Stimulated activated CD8-positive, alpha-beta memory T cell treated with anti-CD3 and anti-CD28 coated beads, Interleukin-7, amount 100 ng/mL, for 24 hours (primary cell): ENCODE measurements around the gene PMVK.

ENCODE experiments used
- DNase-seq: peaks from one replicate; pipeline ENCODE4 v3.0.0-alpha.2; 2020; ENCODE audit warnings: low read depth

Gene PMVK

DNA sequence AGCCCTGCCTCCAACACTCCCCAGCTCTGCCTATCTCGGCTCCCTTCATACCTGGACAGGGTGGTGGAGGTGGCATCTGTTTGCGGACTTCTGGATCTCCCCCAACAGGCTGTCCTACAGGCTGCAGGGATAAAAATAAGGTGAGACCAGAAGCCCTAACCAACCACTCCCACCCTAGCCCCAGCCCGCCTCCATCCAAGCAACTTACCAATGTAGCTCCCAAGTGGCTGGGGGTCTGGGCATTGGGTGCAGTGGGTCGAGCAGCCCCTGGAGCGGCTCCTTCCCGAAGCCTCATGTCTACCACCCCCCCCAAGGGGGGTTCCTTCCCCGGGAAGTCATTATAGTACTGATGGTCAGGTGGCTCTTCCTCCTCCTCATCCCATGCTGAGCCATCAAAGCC lies 29.6 kb upstream of the PMVK start:
- DNase-seq: no peak

- DNase-seq: no peak
Measured at GRCh38 chr1:154964359-154964758, 27.8 kb upstream of the PMVK start.

- DNase-seq: no peak
Measured at GRCh38 chr1:154963643-154964042, 27.1 kb upstream of the PMVK start.

DNA sequence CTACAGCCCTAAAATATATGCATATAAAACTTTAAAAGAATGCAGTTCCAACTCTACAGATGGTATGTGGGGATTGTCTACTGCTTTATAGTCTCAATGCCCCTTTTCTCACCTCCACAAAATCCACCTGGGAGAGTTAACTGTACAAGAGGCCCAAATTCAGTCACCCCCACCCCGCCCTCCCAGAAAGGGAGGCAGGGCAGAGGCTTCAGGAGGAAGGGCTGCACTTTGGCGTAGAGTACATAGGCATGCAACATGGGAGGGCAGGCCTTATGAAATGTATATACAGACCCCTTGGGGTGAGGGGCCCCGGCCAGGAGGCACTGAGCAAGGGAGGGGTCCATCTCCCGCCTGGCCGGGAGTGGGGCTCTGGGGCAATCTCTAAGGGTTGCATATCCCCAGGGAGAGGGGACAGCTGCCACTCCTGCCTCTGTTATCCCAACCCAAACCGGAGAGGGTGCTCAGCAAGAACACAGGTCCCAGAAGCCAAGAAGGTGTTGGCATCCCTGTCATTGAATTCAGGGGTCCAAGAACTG lies 26.3 kb upstream of the PMVK start:
- no peak for DNase-seq

GRCh38 chr1:154962156-154962749 lies 25.7 kb upstream of the PMVK start:
- DNase-seq: no peak

DNA sequence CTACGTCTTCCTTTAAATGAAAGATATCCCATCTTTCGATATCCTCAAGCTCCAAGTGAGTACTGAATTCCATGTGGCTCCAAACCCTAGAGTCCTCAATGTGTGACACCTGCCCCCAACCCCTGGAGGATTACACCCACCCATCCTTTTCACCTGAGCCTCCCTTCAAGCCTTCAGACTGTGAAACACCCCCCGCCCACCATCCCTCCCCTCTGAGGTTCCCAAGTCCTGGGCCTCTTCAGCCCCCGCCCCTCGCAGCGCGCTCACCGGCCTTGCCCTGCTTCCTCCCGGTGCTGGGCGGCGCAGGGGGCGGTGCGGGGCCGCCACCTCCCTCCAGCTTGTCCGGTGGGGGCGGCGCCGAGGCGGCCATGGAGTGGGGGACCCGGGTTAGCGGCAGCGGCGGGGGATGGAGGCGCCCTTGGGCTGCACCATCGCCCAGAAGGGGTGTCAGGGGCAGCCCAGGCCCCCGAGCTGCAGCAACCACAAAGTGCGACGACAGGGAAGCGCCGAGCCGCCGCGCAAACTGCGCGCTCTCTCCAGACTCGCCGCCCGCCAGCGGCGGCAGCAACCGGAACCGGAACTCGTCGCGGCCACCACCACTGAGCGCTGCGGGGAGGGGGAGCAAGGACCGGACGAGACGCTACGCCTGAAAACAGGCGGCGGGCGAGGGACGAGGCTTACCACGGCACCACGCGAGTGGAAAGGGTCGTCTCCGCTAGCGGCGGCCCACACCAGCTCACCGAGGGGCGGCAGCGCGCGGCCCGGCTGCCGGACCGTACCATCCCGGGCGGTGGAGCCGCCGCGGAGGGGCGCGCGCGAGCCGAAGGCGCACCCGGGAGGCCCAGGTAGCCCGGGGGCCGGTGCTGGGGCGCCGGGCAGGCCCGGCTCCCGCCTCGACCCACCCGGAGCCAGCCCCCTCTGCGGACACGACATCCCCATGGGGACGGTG lies 25.0 kb upstream of the PMVK start, which contains the start of gene PYGO2:
TSS of gene PYGO2 (minus strand) at position 576 of the 949 bp plus-strand sequence. CDS start at position 370, 206 bp downstream.
- DNase-seq: peak; percentile 64

DNA sequence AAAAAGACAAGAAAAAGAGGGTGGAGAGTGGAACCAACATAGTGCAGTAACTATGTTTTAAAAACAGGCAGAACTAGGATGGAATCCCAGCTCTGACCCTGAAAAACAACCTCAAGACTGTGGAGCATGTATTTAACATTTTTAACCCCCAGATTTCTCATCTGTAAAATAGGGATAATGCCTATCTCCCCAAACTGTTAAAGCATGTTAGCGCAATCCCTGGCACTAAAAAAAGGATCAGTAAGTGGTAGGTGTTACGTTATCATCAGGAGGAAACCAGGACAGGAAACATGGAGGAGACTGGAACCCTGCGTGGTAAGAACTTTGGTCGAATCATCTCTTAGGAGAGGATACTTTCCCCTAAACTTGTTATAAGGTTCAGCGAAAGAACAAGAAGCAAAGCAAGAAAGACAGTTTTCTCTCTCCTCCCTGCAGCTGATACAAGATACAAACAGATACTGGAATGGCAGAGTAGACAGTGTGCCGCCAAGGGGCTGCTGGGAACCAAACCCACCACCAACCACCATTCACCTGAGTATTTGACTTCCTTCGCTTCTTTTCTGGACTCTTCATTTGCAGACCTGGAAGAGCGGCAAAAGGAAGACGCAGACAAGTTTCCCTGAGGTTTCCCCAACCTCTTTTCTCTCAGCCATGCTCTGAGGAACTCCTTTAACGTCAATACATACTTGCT lies 24.1 kb upstream of the PMVK start:
- no peak for DNase-seq

- DNase-seq: no peak
Measured at GRCh38 chr1:154959426-154959780, 22.9 kb upstream of the PMVK start.

DNA sequence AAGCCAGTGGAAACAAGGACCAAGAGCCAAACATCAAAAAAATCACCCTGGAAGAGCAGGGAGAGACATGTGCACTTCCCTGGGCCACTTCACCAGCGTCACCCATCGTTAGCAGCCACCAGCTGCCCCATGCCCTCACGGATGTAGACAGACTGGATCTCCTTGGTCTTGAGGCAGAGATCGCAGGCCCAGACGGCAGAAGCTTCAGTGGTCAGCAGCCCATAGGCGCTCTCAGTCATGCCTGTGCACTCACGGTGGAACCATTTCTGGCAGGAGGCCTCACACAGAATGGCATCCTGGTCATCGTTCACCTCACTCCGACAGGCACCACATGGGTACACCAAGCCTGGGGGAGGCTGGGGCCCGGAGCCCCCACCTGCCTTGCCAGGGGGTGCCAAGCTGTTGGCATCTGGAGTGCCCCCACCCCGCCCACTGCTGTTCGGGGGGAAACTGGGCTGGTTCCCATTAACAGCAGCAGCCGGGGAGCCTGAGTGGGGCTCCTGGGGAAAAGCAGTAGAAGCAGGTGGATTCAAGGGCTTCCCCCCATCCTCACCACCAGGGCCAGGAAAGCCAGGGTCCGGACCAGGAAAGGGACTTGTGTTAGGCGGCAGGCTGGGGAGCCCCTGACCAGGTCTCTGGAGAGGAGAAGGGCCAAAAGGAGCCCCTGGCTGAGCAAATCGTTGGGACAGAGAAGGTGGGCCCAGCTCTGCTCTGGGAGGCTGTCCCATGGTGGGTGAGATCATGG lies 22.3 kb upstream of the PMVK start:
- DNase-seq: no peak

DNA sequence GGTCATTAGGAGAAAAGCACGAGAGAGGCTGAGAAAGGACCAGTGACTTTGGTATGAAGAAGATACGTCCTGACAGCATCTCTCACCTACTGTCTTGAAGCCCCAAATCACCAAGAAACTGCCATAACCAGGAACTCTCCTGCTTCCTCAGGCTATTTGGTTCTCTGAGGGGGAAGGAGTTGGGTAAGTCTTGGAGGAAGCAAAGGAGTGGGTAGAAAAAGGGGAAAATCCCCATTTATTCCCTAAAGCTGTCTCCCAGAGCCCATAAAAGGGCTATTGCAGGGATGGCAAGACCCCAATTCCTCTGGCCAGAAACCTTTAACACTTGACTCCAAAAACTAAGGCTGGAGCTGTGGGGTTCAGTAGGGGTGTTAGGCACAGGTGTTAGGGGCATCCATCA lies 21.5 kb upstream of the PMVK start:
- no peak for DNase-seq

DNA sequence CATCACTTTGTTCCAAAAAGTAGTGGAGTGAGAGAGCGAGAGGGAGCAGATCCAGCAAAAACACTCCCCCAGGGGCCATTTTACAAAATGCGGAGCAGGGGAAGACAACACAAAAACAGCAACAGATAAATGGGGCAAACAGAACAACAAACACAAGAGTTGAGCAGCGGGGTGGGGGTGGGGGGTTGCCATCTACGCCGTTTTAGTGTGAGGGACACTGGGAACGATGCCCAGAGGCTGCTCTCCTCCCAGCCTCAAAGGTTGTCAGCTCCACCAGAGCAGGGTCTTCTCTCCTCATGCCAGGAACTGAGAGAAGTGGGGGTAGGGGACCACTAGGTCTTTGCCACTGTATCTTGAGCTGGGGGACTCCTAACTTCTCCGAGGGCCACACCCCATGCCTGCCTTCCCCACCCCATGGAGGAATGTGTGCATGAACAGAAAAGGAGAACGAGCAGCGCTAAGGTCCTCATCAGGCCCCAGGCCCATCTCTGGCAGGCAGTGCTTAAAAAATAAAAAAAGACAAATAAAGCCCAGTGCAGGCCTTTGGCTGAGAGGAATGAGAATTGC lies 20.7 kb upstream of the PMVK start:
- no peak for DNase-seq

DNA sequence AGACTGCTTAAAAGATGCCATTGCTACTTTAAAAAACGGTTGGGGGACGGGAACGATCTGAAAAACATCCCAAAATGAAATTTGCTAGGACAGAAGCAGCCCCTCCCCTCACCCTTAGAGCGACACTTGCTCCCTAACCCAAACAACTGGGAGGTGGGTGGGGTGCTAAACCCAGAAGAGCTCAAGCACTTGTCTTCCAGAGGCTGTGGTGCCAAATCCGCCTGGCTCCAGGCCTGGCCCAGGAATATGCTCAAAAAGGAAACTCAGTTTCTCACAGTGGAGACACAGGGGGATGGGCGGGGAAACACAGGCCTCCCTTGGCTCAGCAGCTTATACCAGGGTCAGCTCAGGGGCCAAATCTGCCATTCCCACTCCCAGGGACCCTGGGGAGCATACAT lies 20.0 kb upstream of the PMVK start:
- no peak for DNase-seq

DNA sequence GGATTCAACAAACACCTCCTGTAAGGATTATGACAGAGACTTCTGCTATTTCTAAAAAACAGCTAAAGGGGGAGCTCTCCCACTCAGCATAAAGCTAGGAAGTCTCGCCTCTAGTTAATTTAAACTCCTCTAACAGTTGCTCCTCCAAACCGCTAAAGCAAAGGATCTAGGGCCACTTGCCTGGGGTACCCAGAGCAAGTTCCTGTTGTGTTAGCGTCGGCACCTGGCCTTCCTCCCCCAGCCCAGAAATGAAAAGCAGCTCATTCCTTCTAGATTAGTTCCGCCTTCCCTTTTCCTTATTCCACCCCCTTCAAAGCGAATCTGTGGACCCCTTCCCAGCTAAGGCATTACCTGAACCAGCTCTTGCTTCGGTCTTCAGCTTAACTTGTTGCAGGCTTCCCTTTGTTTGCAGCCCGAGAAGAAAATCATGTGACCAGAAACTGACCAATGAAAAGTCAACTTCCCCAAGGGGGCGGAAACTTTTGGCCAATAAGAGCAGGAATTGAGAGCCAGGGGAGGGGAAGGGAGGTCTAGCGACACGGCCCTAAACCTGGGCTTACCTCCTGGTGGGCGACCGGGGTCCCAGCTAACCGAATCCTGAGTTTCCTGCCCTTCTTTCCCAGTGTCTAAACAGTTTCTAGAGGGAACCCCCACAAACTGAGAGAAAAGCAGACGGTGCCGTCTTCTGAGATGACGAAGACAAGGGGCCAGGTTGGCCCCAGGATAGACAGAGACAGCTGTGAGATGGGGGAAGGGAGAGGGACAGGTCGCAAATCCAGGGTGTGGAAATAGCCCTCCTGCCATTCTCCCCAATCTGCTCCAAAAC lies 19.4 kb upstream of the PMVK start, which contains the start of gene PBXIP1:
TSS of gene PBXIP1 (minus strand) at position 382 of the 826 bp plus-strand sequence. CDS start 2,378 bp downstream, outside the sequence.
- DNase-seq: peak; percentile 54

DNA sequence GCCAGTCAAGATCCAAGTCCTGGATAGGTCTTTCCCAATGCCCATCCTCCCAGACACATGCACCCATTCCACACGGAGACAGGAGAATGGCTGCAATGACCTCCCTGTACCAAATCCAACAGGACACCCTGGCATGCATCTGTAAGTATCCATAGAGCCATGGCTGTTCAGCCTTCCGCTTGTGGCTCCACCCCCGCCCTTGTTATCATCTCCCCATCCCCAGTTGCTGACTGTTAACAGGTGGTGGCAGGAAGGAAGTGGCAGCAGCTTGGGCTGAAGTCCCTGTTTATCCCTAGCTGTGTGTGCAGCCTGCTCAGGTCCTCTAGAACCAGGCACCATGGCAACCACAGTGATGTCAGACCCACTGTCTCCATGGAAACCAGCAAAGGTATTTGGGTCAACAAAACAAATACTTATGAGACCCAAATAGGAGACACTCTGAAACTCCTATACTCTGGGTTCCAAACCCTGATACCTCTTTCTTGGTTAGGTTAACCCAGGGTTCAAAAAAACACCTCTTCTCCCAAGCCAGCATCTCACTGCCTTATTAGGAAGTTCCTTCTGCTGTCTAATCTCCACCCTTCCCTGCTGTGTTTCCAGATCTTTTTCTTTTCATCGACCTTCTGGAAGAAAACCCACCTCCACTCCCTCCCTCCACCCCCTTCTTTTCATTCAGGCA lies 18.7 kb upstream of the PMVK start:
- peak; percentile 49 for DNase-seq

GRCh38 chr1:154954541-154954940 lies 18.0 kb upstream of the PMVK start:
- no peak for DNase-seq

DNA sequence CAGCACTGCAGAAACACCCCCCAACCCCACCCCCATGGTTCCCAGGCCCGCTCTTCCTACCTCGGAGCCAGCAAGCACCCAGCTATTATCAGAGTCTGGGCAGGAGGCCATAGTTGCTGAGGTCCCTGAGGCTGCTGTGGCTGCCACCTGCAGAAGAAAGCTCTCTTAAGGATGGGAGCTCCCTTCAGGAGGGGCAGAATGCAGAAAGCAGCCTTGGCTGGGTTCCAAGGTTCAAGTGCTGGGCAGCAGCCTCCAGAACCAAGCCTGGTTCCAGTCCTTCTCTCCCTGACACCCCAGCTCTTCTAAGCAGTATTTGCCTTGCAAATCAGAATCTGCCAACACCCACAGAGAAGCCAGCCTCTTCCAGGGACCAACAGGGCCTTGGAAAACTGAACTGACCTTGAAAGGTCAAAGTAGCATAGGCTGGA lies 17.1 kb upstream of the PMVK start:
- DNase-seq: no peak

GRCh38 chr1:154952664-154953063 lies 16.1 kb upstream of the PMVK start:
- DNase-seq: no peak

DNA sequence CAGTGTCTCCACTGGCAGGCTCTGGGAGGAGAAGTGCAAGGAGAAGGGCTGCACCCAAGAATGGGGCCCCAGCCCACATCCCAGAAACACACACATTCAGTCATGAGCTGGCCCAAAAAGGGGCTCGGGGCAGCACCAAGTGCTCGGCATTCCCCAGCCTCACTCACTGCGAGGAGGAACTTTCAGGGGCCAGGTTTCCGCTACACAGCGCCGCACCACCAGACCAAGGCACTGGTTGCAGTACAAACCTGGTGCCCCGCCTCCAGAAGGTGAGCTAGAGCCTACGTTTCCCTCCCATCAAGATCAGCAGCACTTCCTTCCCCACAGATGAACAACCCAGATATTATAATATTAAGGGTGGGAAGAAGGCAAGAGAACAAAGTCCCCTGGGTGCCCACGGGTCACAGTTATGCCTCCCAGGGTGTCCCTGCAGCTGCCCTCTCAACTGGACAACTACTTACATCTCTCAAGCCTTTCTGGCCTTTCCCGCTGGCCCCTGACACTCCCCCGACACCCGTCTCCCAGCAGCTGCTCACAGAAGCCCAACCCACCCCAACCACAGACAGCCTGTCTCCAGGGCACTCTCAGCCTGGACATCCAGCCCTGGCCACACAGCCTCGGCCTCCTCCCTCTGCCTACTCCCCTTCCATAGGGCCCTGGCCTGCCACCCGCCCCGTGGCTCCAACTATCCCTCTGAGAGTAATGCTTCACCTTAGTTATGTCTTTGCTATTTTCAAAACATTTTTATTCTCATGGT lies 15.6 kb upstream of the PMVK start:
- DNase-seq: no peak

DNA sequence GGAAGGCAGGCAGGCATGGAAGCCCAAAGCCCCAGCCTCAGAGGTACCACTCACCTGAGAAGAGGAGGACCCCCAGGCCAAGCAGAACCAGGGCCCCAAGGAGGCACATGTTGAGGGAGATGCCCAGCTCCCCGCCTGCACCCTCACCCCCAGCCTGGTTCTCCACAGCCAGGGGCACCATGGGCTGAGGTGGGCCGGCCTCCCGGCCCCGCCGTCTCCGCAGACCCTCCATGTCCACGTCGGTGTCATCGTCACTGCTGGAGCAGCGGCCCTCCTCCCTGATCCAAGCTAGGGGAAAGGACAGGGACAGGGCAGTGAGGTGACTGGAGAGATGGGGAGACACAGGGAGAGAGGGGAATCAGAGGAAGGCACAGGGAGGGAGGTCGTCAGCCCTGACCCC lies 11.6 kb upstream of the PMVK start:
- no peak for DNase-seq
